Progenitor cell of endocrine pancreas (in vitro differentiated cells): Measurements from ENCODE around the gene HSPB7. TPM values are rescaled to one million over a fixed set of nuclear protein-coding genes. Genes with fewer than 3 reads are reported as not detected.
"Not testable (repeated sequence)": the region's sequence is repeated elsewhere in the genome, so short reads cannot be mapped to it uniquely, and the experiment has no call there.

ENCODE experiments used
- DNase-seq: peaks from one replicate; pipeline ENCODE4 v3.0.0; 2021; ENCODE audit warnings: low spot score; ENCODE audit not compliant: unreplicated experiment
- H3K27ac Mint-ChIP-seq: 2 replicates; pipeline ENCODE4 v1.8.0; 2021; ENCODE audit warnings: mild to moderate bottlenecking, moderate library complexity, mixed read lengths
- H3K27me3 Mint-ChIP-seq: 2 replicates; pipeline ENCODE4 v1.8.0; 2021; ENCODE audit warnings: mixed read lengths
- H3K36me3 Mint-ChIP-seq: 2 replicates; pipeline ENCODE4 v1.8.0; 2022; ENCODE audit warnings: mixed read lengths; ENCODE audit not compliant: insufficient read depth
- H3K4me1 Mint-ChIP-seq: 2 replicates; pipeline ENCODE4 v1.8.0; 2021; ENCODE audit warnings: low read depth, mixed read lengths
- H3K4me3 Mint-ChIP-seq: 2 replicates; pipeline ENCODE4 v1.8.0; 2021; ENCODE audit warnings: low read depth, mild to moderate bottlenecking, moderate library complexity, mixed read lengths
- H3K9me3 Mint-ChIP-seq: 2 replicates; pipeline ENCODE4 v1.8.0; 2021; ENCODE audit warnings: low read depth, mixed read lengths
- CTCF ChIP-seq: fragments of 200-600 bp; sonication (generic); IDR thresholded peaks from one replicate; pipeline ENCODE4 v1.5.0; 2021; ENCODE audit warnings: antibody characterized with exemption, mild to moderate bottlenecking; ENCODE audit not compliant: unreplicated experiment
- total RNA-seq: library from RNA; stranded (reverse); gene quantifications from 2 replicates; pipeline ENCODE4 v1.2.1, GENCODE V29; 2021

The HSPB7 gene
- total RNA-seq, 1 donor from 2014 or later, result not detected

GRCh38 chr1:16063921-16064320 lies 46.1 kb upstream of the HSPB7 start:
- H3K9me3 Mint-ChIP-seq, result no peaks in the 10 kb centered on the region
- H3K27ac Mint-ChIP-seq, result peak overlapping the region; percentile 5
- no peak for DNase-seq
- peaks cover 28% of the 10 kb centered on the region for H3K4me1 Mint-ChIP-seq
- no peak overlapping the region for H3K4me3 Mint-ChIP-seq
- H3K27me3 Mint-ChIP-seq, result peaks cover 27% of the 10 kb centered on the region
- no peak for TF ChIP-seq CTCF
- H3K36me3 Mint-ChIP-seq, result no peaks in the 10 kb centered on the region

- Mint-ChIP-seq H3K27ac (peak overlapping the region; percentile 5), H3K4me1 (peaks cover 26% of the 10 kb centered on the region), H3K9me3 (no peaks in the 10 kb centered on the region), H3K36me3 (no peaks in the 10 kb centered on the region), H3K27me3 (peaks cover 27% of the 10 kb centered on the region), H3K4me3 (no peak overlapping the region)
- no peak for DNase-seq
- no peak for TF ChIP-seq CTCF
Measured at GRCh38 chr1:16063226-16063829, 45.5 kb upstream of the HSPB7 start.

- not testable (repeated sequence) for H3K9me3 Mint-ChIP-seq, DNase-seq, H3K27ac Mint-ChIP-seq, H3K4me3 Mint-ChIP-seq, H3K36me3 Mint-ChIP-seq
- Mint-ChIP-seq H3K27me3 (peaks cover 27% of the 10 kb centered on the region), H3K4me1 (peaks cover 22% of the 10 kb centered on the region)
Measured at GRCh38 chr1:16062687-16063075, 44.8 kb upstream of the HSPB7 start.

- Mint-ChIP-seq H3K27me3 (peaks cover 27% of the 10 kb centered on the region), H3K4me1 (peaks cover 16% of the 10 kb centered on the region)
- not testable (repeated sequence) for H3K36me3 Mint-ChIP-seq, H3K4me3 Mint-ChIP-seq, DNase-seq, H3K9me3 Mint-ChIP-seq, H3K27ac Mint-ChIP-seq
Measured at GRCh38 chr1:16061989-16062686, 44.3 kb upstream of the HSPB7 start.

GRCh38 chr1:16061266-16061665 lies 43.4 kb upstream of the HSPB7 start:
- H3K4me1 Mint-ChIP-seq, result peaks cover 12% of the 10 kb centered on the region
- no peak overlapping the region for H3K4me3 Mint-ChIP-seq
- no peaks in the 10 kb centered on the region for H3K9me3 Mint-ChIP-seq

GRCh38 chr1:16058394-16059120 lies 40.7 kb upstream of the HSPB7 start:
- H3K36me3 Mint-ChIP-seq, H3K27ac Mint-ChIP-seq, DNase-seq, H3K4me3 Mint-ChIP-seq, H3K4me1 Mint-ChIP-seq, H3K27me3 Mint-ChIP-seq, H3K9me3 Mint-ChIP-seq: not testable (repeated sequence)

More at GRCh38 chr1:16061266-16061665, 43.4 kb upstream of the HSPB7 start:
- H3K36me3 Mint-ChIP-seq, result no peaks in the 10 kb centered on the region
- no peak for TF ChIP-seq CTCF
- H3K27ac Mint-ChIP-seq, result peak overlapping the region; percentile 6
- H3K27me3 Mint-ChIP-seq, result peaks cover 27% of the 10 kb centered on the region
- no peak for DNase-seq

- H3K4me3 Mint-ChIP-seq, H3K27me3 Mint-ChIP-seq, H3K27ac Mint-ChIP-seq, H3K9me3 Mint-ChIP-seq, H3K4me1 Mint-ChIP-seq, DNase-seq, H3K36me3 Mint-ChIP-seq: not testable (repeated sequence)
Measured at GRCh38 chr1:16057314-16057915, 39.6 kb upstream of the HSPB7 start.

GRCh38 chr1:16056521-16056912 lies 38.7 kb upstream of the HSPB7 start:
- DNase-seq, H3K27ac Mint-ChIP-seq, H3K9me3 Mint-ChIP-seq, H3K27me3 Mint-ChIP-seq, H3K4me1 Mint-ChIP-seq, H3K36me3 Mint-ChIP-seq, H3K4me3 Mint-ChIP-seq: not testable (repeated sequence)
